ENCODE results near the gene GABBR1.

GABBR1 gene

GRCh38 chr6:29611426-29611825 lies 21.6 kb downstream of the GABBR1 start:
- TF ChIP-seq EGR1 (IDR thresholded peaks at IDR 0.05) (no peak), TCF12 (IDR thresholded peaks at IDR 0.05; ENCODE audit: low read depth) (no peak), RAD21 (IDR thresholded peaks at IDR 0.05; ENCODE audit: low read depth) (no peak), REST (IDR thresholded peaks at IDR 0.05; ENCODE audit: low read depth) (no peak), ZBTB7A (IDR thresholded peaks at IDR 0.05; ENCODE audit: low read depth) (no peak), EP300 (IDR thresholded peaks at IDR 0.05; ENCODE audit: borderline replicate concordance) (no peak), CREB1 (IDR thresholded peaks at IDR 0.05; ENCODE audit: low read depth) (no peak)

GRCh38 chr6:29610540-29610939 lies 22.4 kb downstream of the GABBR1 start:
- no peak for TF ChIP-seq EP300 (IDR thresholded peaks at IDR 0.05; ENCODE audit: borderline replicate concordance)
- TF ChIP-seq CEBPB (IDR thresholded peaks at IDR 0.05), result no peak
- TF ChIP-seq RAD21 (IDR thresholded peaks at IDR 0.05; ENCODE audit: low read depth), result no peak
- no peak for TF ChIP-seq FOXM1 (IDR thresholded peaks at IDR 0.05; ENCODE audit: borderline replicate concordance, low read depth)
- no peak for TF ChIP-seq YY1 (IDR thresholded peaks at IDR 0.05; ENCODE audit: low read depth)
- no peak for TF ChIP-seq EGR1 (IDR thresholded peaks at IDR 0.05)
- TF ChIP-seq REST (IDR thresholded peaks at IDR 0.05; ENCODE audit: low read depth), result no peak
- TF ChIP-seq NFIC (IDR thresholded peaks at IDR 0.05), result no peak
- no peak for TF ChIP-seq CREB1 (IDR thresholded peaks at IDR 0.05; ENCODE audit: low read depth)

- TF ChIP-seq EGR1 (IDR thresholded peaks at IDR 0.05) (no peak), MAX (IDR thresholded peaks at IDR 0.05) (no peak), REST (IDR thresholded peaks at IDR 0.05; ENCODE audit: low read depth) (no peak), ZBTB7A (IDR thresholded peaks at IDR 0.05; ENCODE audit: low read depth) (no peak), YY1 (IDR thresholded peaks at IDR 0.05; ENCODE audit: low read depth) (no peak), USF1 (IDR thresholded peaks at IDR 0.05) (no peak), TEAD4 (IDR thresholded peaks at IDR 0.05) (no peak), TCF12 (IDR thresholded peaks at IDR 0.05; ENCODE audit: low read depth) (no peak), NFIC (IDR thresholded peaks at IDR 0.05) (no peak), FOXM1 (IDR thresholded peaks at IDR 0.05; ENCODE audit: borderline replicate concordance, low read depth) (no peak)
Measured at GRCh38 chr6:29608131-29608530, 24.9 kb downstream of the GABBR1 start.

- TF ChIP-seq CREB1 (IDR thresholded peaks at IDR 0.05; ENCODE audit: low read depth), result no peak
- no peak for TF ChIP-seq EGR1 (IDR thresholded peaks at IDR 0.05)
- TF ChIP-seq REST (IDR thresholded peaks at IDR 0.05; ENCODE audit: low read depth), result no peak
Measured at GRCh38 chr6:29603930-29604329, 29.1 kb downstream of the GABBR1 start.

- TF ChIP-seq REST (IDR thresholded peaks at IDR 0.05; ENCODE audit: low read depth) (no peak), FOXM1 (IDR thresholded peaks at IDR 0.05; ENCODE audit: borderline replicate concordance, low read depth) (no peak), NFIC (IDR thresholded peaks at IDR 0.05) (no peak), RAD21 (IDR thresholded peaks at IDR 0.05; ENCODE audit: low read depth) (no peak), TAF1 (IDR thresholded peaks at IDR 0.05; ENCODE audit: low read depth) (no peak), CEBPB (IDR thresholded peaks at IDR 0.05) (no peak), EGR1 (IDR thresholded peaks at IDR 0.05) (no peak), EP300 (IDR thresholded peaks at IDR 0.05; ENCODE audit: borderline replicate concordance) (no peak), USF1 (IDR thresholded peaks at IDR 0.05) (no peak), MAX (IDR thresholded peaks at IDR 0.05) (no peak), CREB1 (IDR thresholded peaks at IDR 0.05; ENCODE audit: low read depth) (no peak), TEAD4 (IDR thresholded peaks at IDR 0.05) (no peak), ZBTB7A (IDR thresholded peaks at IDR 0.05; ENCODE audit: low read depth) (no peak), TCF12 (IDR thresholded peaks at IDR 0.05; ENCODE audit: low read depth) (no peak), YY1 (IDR thresholded peaks at IDR 0.05; ENCODE audit: low read depth) (no peak)
Measured at GRCh38 chr6:29603456-29603855, 29.5 kb downstream of the GABBR1 start.
